PC-3 (cell line): ENCODE results near the gene ROR1. TPM values are rescaled to one million over a fixed set of nuclear protein-coding genes. Genes with fewer than 3 reads are reported as not detected.

Experiments used
- ATAC-seq: fragments of 200-7000 bp; cut with Tn5 transposase; 2 replicates; pipeline ENCODE4 v1.9.1; 2020; ENCODE audit warnings: mild to moderate bottlenecking, moderate library complexity
- BruUV-seq: library from RNA; stranded (reverse); fragments of 400-500 nt; replicated peaks from 2 replicates; lab custom pipeline; 2021; lab: Mats Ljungman, UMichigan
- CTCF ChIA-PET: fragments of 300-600 bp; sonication (Branson Sonifier 250); formaldehyde crosslinking; loops from one replicate; lab custom pipeline; 2022; ENCODE audit warnings: antibody characterized with exemption; lab: Charles Lee
- POLR2A ChIA-PET: fragments of 300-600 bp; sonication (Branson Sonifier 250); formaldehyde crosslinking; loops from one replicate; lab custom pipeline; 2022; ENCODE audit warnings: antibody characterized with exemption; ENCODE audit not compliant: unreplicated experiment; lab: Charles Lee
- DNase-seq: peaks from one replicate; pipeline ENCODE4 v3.0.0-alpha.2; 2015
- H2AFZ ChIP-seq: fragments of 300-600 bp; sonication (generic); 2 replicates; pipeline ENCODE4 v1.6.0; 2016; ENCODE audit warnings: antibody characterized with exemption, low read length
- H3F3A ChIP-seq: fragments of 300-600 bp; sonication (generic); one replicate; pipeline ENCODE4 v1.6.0; 2017; ENCODE audit warnings: antibody characterized with exemption, low read length, control low read depth, mild to moderate bottlenecking; ENCODE audit not compliant: unreplicated experiment
- H3K27ac ChIP-seq: fragments of 300-600 bp; sonication (generic); 2 replicates; pipeline ENCODE4 v1.5.1; 2016; ENCODE audit warnings: mild to moderate bottlenecking, low read length
- H3K27me3 ChIP-seq: fragments of 300-600 bp; sonication (generic); 2 replicates; pipeline ENCODE4 v1.6.1; 2016; ENCODE audit warnings: low read length, mixed read lengths
- H3K36me3 ChIP-seq: fragments of 300-600 bp; sonication (generic); 2 replicates; pipeline ENCODE4 v1.6.1; 2016; ENCODE audit warnings: low read depth, mixed run types, low read length, mixed read lengths
- H3K4me1 ChIP-seq: fragments of 300-600 bp; sonication (generic); 2 replicates; pipeline ENCODE4 v1.5.1; 2016; ENCODE audit warnings: low read length; ENCODE audit not compliant: insufficient read depth
- H3K4me2 ChIP-seq: fragments of 300-600 bp; sonication (generic); 2 replicates; pipeline ENCODE4 v1.6.0; 2016; ENCODE audit warnings: low read length
- H3K4me3 ChIP-seq: fragments of 300-600 bp; sonication (generic); 2 replicates; pipeline ENCODE4 v1.5.1; 2016; ENCODE audit warnings: mild to moderate bottlenecking, low read length, mixed read lengths
- H3K79me2 ChIP-seq: fragments of 300-600 bp; sonication (generic); 2 replicates; pipeline ENCODE4 v1.6.1; 2017; ENCODE audit warnings: low read length, mixed read lengths
- H3K9ac ChIP-seq: fragments of 300-600 bp; sonication (generic); 2 replicates; pipeline ENCODE4 v1.6.0; 2016; ENCODE audit warnings: mild to moderate bottlenecking, low read length
- H3K9me2 ChIP-seq: fragments of 300-600 bp; sonication (generic); replicated peaks from 2 replicates; pipeline ENCODE4 v1.6.1; 2016; ENCODE audit warnings: mixed run types, low read length, mixed read lengths
- H3K9me3 ChIP-seq: fragments of 300-600 bp; sonication (generic); 2 replicates; pipeline ENCODE4 v1.6.1; 2016; ENCODE audit warnings: low read length, mixed read lengths
- H4K20me1 ChIP-seq: fragments of 300-600 bp; sonication (generic); 2 replicates; pipeline ENCODE4 v1.6.1; 2016; ENCODE audit warnings: low read length, mixed read lengths
- EZH2 ChIP-seq: fragments of 300-600 bp; sonication (generic); IDR thresholded peaks from one replicate; pipeline ENCODE4 v1.6.1; 2017; ENCODE audit warnings: antibody characterized with exemption, mild to moderate bottlenecking, low read length; ENCODE audit not compliant: unreplicated experiment
- EZH2phosphoT487 ChIP-seq: fragments of 300-600 bp; sonication (generic); IDR thresholded peaks from 2 replicates; pipeline ENCODE4 v1.6.1; 2018; ENCODE audit warnings: mild to moderate bottlenecking, antibody characterized with exemption, low read length, borderline replicate concordance
- intact Hi-C: fragments of 100-400 bp; cut with micrococcal nuclease; formaldehyde crosslinking; loops from 2 replicates; pipeline ENCODE4 v1.9.0; 2023
- total RNA-seq: library from RNA; depleted of rRNA; stranded (reverse); fragments of >200 nt; gene quantifications from 2 replicates; pipeline ENCODE4 v1.2.3, GENCODE V29; 2014
- TF ChIP-seq, protein P1 (sequence below): fragments of 300-600 bp; sonication (generic); conservative IDR thresholded peaks from 2 replicates; pipeline ENCODE4 v1.5.1; 2017; ENCODE audit warnings: antibody characterized with exemption, low read depth, mild to moderate bottlenecking, low read length

ROR1 gene
- total RNA-seq, 1 experiment from 2014 or later, result 16.5 TPM

DNA sequence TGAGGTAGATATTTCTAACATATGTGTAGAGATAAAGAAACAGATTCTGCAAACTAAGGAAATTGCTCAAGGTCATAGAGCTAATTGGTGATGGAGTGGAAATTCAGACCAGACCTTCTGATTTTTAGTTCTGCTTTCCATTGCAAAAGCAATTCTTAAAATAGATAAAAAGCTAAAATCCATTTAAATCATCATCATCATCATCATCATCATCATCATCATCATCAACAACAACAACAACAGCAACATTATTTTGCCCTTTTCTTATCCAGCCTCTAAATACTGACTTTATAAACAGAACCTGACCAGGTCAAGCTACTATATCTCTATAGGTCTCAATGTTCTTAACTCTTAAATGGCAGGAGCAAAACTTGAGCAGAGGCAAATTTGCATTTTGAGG lies 14.0 kb upstream of the ROR1 start:
- POLR2A ChIA-PET, result no interaction called here
- ATAC-seq (no peak), DNase-seq (no peak)
- no TSS peak for BruUV-seq
- Histone ChIP-seq H3K9me2 (no peaks in the 10 kb centered on the region), H3K4me1 (no peaks in the 10 kb centered on the region), H3K4me2 (no peak overlapping the region), H3K27me3 (no peaks in the 10 kb centered on the region), H3K4me3 (no peak overlapping the region), H3K27ac (no peak overlapping the region), H3K36me3 (no peaks in the 10 kb centered on the region), H3K79me2 (no peaks in the 10 kb centered on the region), H3K9me3 (no peaks in the 10 kb centered on the region), H3F3A (no peaks in the 10 kb centered on the region), H4K20me1 (no peaks in the 10 kb centered on the region), H2AFZ (no peak overlapping the region), H3K9ac (no peak overlapping the region)
- TF ChIP-seq EZH2phosphoT487, result no peak
- TF ChIP-seq, protein P1, sequence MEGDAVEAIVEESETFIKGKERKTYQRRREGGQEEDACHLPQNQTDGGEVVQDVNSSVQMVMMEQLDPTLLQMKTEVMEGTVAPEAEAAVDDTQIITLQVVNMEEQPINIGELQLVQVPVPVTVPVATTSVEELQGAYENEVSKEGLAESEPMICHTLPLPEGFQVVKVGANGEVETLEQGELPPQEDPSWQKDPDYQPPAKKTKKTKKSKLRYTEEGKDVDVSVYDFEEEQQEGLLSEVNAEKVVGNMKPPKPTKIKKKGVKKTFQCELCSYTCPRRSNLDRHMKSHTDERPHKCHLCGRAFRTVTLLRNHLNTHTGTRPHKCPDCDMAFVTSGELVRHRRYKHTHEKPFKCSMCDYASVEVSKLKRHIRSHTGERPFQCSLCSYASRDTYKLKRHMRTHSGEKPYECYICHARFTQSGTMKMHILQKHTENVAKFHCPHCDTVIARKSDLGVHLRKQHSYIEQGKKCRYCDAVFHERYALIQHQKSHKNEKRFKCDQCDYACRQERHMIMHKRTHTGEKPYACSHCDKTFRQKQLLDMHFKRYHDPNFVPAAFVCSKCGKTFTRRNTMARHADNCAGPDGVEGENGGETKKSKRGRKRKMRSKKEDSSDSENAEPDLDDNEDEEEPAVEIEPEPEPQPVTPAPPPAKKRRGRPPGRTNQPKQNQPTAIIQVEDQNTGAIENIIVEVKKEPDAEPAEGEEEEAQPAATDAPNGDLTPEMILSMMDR, result no peak
- TF ChIP-seq EZH2, result no peak
- CTCF ChIA-PET, result no interaction called here
- intact Hi-C loops, result no loop called here

DNA sequence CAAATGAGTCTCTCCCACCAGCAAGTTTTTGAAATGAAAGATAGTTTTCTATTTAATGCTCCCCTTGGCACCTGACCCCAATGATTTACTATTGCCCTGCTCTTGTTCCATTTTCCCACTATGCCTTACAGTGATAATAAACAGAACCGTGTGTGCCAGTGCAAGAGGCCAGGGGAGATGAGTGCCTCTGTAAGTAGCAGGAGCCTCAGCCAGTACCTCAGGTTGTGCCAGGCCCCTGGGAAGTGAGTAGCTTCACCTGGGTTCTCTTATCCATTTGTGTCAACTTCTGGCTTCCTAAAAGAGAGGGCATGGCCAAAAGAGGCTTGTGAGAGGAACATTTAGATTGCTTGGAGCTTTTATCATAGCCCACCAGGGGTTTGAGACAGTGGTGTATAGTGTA lies 3.4 kb upstream of the ROR1 start:
- DNase-seq (no peak), ATAC-seq (no peak)
- H3K27me3 ChIP-seq, result no peaks in the 10 kb centered on the region
- H3K4me2 ChIP-seq, result no peak overlapping the region
- H3K79me2 ChIP-seq, result peaks cover 8% of the 10 kb centered on the region
- no peaks in the 10 kb centered on the region for H3K9me2 ChIP-seq
- no TSS peak for BruUV-seq
- H3K4me3 ChIP-seq, result no peak overlapping the region
- peaks cover 17% of the 10 kb centered on the region for H3K4me1 ChIP-seq
- H3F3A ChIP-seq, result no peaks in the 10 kb centered on the region
- intact Hi-C loops, result loop anchor here (5.0 to 10.0 kb wide), 3 partner anchors 147 to 274 kb away; no protein-coding TSS in a partner anchor
- CTCF ChIA-PET, result no interaction called here
- no peaks in the 10 kb centered on the region for H3K36me3 ChIP-seq
- no peak overlapping the region for H3K9ac ChIP-seq
- peaks cover under 1% of the 10 kb centered on the region; the same call in 1 of the 2 replicates for H4K20me1 ChIP-seq
- TF ChIP-seq EZH2phosphoT487 (no peak), EZH2 (no peak)
- TF ChIP-seq, protein P1, result no peak
- no peaks in the 10 kb centered on the region for H3K9me3 ChIP-seq
- POLR2A ChIA-PET, result no interaction called here
- H2AFZ ChIP-seq, result no peak overlapping the region
- no peak overlapping the region for H3K27ac ChIP-seq

DNA sequence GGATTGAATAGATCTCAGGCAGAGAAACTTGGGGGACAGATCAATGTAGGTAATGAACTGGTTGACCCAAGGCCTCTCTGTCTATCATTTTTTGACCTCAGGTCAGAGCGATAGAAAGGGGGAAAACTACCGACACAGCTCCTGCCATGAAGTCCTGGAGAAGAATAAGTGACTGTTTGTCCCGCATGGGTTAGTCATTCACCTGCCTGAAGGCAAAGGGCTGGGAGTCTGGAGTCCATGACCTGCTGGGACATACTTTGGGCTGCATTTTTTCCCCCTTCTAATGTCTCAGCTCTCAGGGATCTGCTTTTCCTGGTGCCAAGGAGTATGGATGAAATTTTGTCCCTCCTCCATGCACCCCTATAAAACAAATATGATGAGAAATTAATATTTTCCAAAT lies 1.6 kb upstream of the ROR1 start:
- intact Hi-C loops, result loop anchor here (5.0 to 10.0 kb wide), 3 partner anchors 145 to 273 kb away; no protein-coding TSS in a partner anchor
- peak overlapping the region; percentile 85 for H3K27ac ChIP-seq

More for the DNA sequence above, 1.6 kb upstream of the ROR1 start:
- no peak for ATAC-seq
- ChIA-PET CTCF (interaction anchor here (1.0 kb wide), 1 partner anchor 98 kb away, joined by 3 read pairs; no protein-coding TSS in a partner anchor), POLR2A (no interaction called here)
- TF ChIP-seq, protein P1, result no peak
- TF ChIP-seq EZH2, result no peak
- no peak for TF ChIP-seq EZH2phosphoT487
- Histone ChIP-seq H3K9me2 (no peaks in the 10 kb centered on the region), H3K4me3 (no peak overlapping the region), H3K36me3 (no peaks in the 10 kb centered on the region), H3K79me2 (peaks cover 26% of the 10 kb centered on the region), H4K20me1 (peaks cover 17% of the 10 kb centered on the region), H3K27me3 (no peaks in the 10 kb centered on the region), H3K9me3 (no peaks in the 10 kb centered on the region), H3F3A (no peaks in the 10 kb centered on the region), H3K9ac (peak overlapping the region; percentile 18; the same call in 1 of the 2 replicates), H3K4me2 (peak overlapping the region; percentile 85), H2AFZ (no peak overlapping the region), H3K4me1 (peaks cover 32% of the 10 kb centered on the region)
- no TSS peak for BruUV-seq
- DNase-seq, result peak; percentile 44
